Naive thymus-derived CD4-positive, alpha-beta T cell (primary cell): ENCODE data around the gene RBM39. TPM values are rescaled to one million over a fixed set of nuclear protein-coding genes. Genes with fewer than 3 reads are reported as not detected.
"Not testable (repeated sequence)": the region's sequence is repeated elsewhere in the genome, so short reads cannot be mapped to it uniquely, and the experiment has no call there.

Experiments used
- ATAC-seq: fragments of 150-1000 bp; cut with Tn5 transposase; 2 replicates; pipeline ENCODE4 v1.10.0; 2021; ENCODE audit warnings: mild to moderate bottlenecking, moderate library complexity
- CTCF ChIA-PET: fragments of 350-600 bp; sonication (Branson Sonifier 250); formaldehyde crosslinking; loops from one replicate; lab custom pipeline; 2021; ENCODE audit warnings: antibody characterized with exemption; lab: Charles Lee
- POLR2A ChIA-PET: fragments of 350-600 bp; sonication (Branson Sonifier 250); formaldehyde crosslinking; loops from one replicate; lab custom pipeline; 2021; ENCODE audit warnings: antibody characterized with exemption, inconsistent platforms; lab: Charles Lee
- DNase-seq, 9 donors: peaks; one replicate each; pipeline versions ENCODE4 v3.0.0 to v3.0.0-alpha.2; 2020 to 2022; ENCODE audit warnings: mixed read lengths in 1 of 9
- H3K27ac ChIP-seq: one replicate; pipeline ENCODE4 v1.7.0; 2013; ENCODE audit warnings: mild to moderate bottlenecking, low read depth, low read length, moderate library complexity
- H3K27me3 ChIP-seq, 2 donors: one replicate each; pipeline ENCODE4 v1.7.0; 2013; ENCODE audit warnings: low read length in 2 of 2, mild to moderate bottlenecking in 2 of 2, moderate library complexity in 2 of 2; ENCODE audit not compliant: control insufficient read depth in 2 of 2, insufficient read depth in 2 of 2
- H3K36me3 ChIP-seq, 3 experiments: 1 replicate in 2 of 3; 2 replicates in 1 of 3; pipeline ENCODE4 v1.7.0; 2013; ENCODE audit warnings: low read length in 3 of 3, mild to moderate bottlenecking in 3 of 3, moderate library complexity in 1 of 3; ENCODE audit not compliant: insufficient read depth in 3 of 3, control insufficient read depth in 2 of 3
- H3K4me1 ChIP-seq, 2 donors: one replicate each; pipeline ENCODE4 v1.7.0; 2013; ENCODE audit warnings: low read length in 2 of 2, mild to moderate bottlenecking in 2 of 2, moderate library complexity in 1 of 2; ENCODE audit not compliant: control insufficient read depth in 2 of 2, insufficient read depth in 2 of 2
- H3K4me3 ChIP-seq: 2 replicates; pipeline ENCODE4 v1.7.0; 2013; ENCODE audit warnings: mild to moderate bottlenecking, low read length
- H3K9me3 ChIP-seq, 3 experiments: 1 replicate in 2 of 3; 2 replicates in 1 of 3; pipeline ENCODE4 v1.7.0; 2013; ENCODE audit warnings: low read length in 3 of 3; ENCODE audit not compliant: control insufficient read depth in 2 of 3
- H3K27ac Mint-ChIP-seq, 9 donors: one replicate each; pipeline ENCODE4 v1.8.0; 2020 to 2022; ENCODE audit warnings: mixed read lengths in 9 of 9, mild to moderate bottlenecking in 8 of 9, moderate library complexity in 5 of 9, inconsistent platforms in 2 of 9
- H3K27me3 Mint-ChIP-seq, 5 donors: one replicate each; pipeline ENCODE4 v1.8.0; 2021 to 2022; ENCODE audit warnings: mixed read lengths in 5 of 5, mild to moderate bottlenecking in 1 of 5
- H3K36me3 Mint-ChIP-seq, 5 donors: one replicate each; pipeline ENCODE4 v1.8.0; 2020 to 2022; ENCODE audit warnings: mixed read lengths in 5 of 5, mild to moderate bottlenecking in 3 of 5, inconsistent platforms in 1 of 5
- H3K4me1 Mint-ChIP-seq, 7 donors: one replicate each; pipeline ENCODE4 v1.8.0; 2020 to 2022; ENCODE audit warnings: mixed read lengths in 7 of 7, mild to moderate bottlenecking in 3 of 7, inconsistent platforms in 1 of 7
- H3K4me3 Mint-ChIP-seq, 10 donors: one replicate each; pipeline ENCODE4 v1.8.0; 2020 to 2022; ENCODE audit warnings: mild to moderate bottlenecking in 10 of 10, mixed read lengths in 10 of 10, moderate library complexity in 6 of 10, inconsistent platforms in 2 of 10
- H3K9me3 Mint-ChIP-seq, 11 donors: one replicate each; pipeline ENCODE4 v1.8.0; 2020 to 2022; ENCODE audit warnings: mixed read lengths in 11 of 11, mild to moderate bottlenecking in 4 of 11, inconsistent platforms in 1 of 11, moderate library complexity in 1 of 11
- intact Hi-C, 2 donors: fragments of 100-400 bp; cut with micrococcal nuclease; formaldehyde crosslinking; loops; one replicate each; pipeline ENCODE4 v1.15.1; 2023
- polyA plus RNA-seq, 2 donors: library from polyadenylated mRNA; unstranded; fragments of 300-500 nt; fragmentation: Illumina TruSeq; gene quantifications; one replicate each; pipeline ENCODE4 v1.2.3, GENCODE V29; 2021
- total RNA-seq, 6 experiments: library from RNA in 5 of 6; stranded (reverse) in 5 of 6; gene quantifications; 1 replicate in 5 of 6; 2 replicates in 1 of 6; pipeline ENCODE4 v1.2.3 and lab custom pipeline; 2021 to 2026

RBM39 gene
- total and polyA plus RNA-seq, 7 experiments from 2014 or later = 100 to 1,041 (median 690) TPM

DNA sequence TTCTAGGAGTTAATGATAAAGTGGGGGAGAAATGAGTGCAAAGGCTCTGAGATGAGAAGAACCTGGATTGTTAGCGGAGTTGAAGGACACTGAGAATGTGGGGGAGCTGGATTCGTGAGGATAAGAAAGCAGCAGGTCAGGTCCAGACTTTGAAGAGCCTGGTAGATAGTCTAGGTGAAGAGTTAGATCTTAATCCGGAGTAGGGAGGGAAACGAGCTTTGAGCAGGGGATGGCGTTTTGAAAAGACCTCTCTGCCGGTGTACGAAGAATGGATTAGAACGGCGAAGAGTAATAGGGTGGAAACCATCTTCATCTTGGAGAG is 29.3 kb upstream of the RBM39 start:
- ATAC-seq = no peak
- Mint-ChIP-seq H3K4me3 (peak overlapping the region; percentile 63 to 96 (median 86)), H3K9me3 (peaks cover 0 to 6% (median 0%) of the 10 kb centered on the region in 11 donors), H3K4me1 (peaks cover 48 to 87% (median 72%) of the 10 kb centered on the region in 7 donors), H3K27ac (peak overlapping the region; percentile 96 to 100 (median 100)), H3K27me3 (no peaks in the 10 kb centered on the region), H3K36me3 (peaks cover 0 to 16% (median 7%) of the 10 kb centered on the region in 5 donors)
- H3K27me3 ChIP-seq = no peaks in the 10 kb centered on the region
- intact Hi-C loops = loop anchor here (1.0 to 10.0 kb wide), 6 partner anchors 29 to 316 kb away; partner anchors contain the start of genes CPNE1 (in 2 of the 2), RBM12 (in 2 of the 2), RBM39 (in 2 of the 2) and CEP250 (in 1 of the 2)
- DNase-seq = no peak
- peak overlapping the region; percentile 98 for H3K27ac ChIP-seq
- ChIA-PET CTCF (interaction anchor here (1.0 to 6.3 kb wide), 5 partner anchors 21 to 183 kb away, joined by 4 to 58 read pairs (median 4); partner anchors contain the start of genes RBM39 and SCAND1), POLR2A (interaction anchor here (0.6 to 18.2 kb wide), 20 partner anchors 10 to 281 kb away, joined by 3 to 733 read pairs (median 5); partner anchors contain the start of genes CPNE1, NFS1, RBM12 and RBM39)
- H3K4me3 ChIP-seq = peak overlapping the region; percentile 30
- peaks cover 73 to 78% of the 10 kb centered on the region in 2 donors for H3K4me1 ChIP-seq
- H3K36me3 ChIP-seq = peaks cover 0 to 7% (median 6%) of the 10 kb centered on the region in 3 experiments
- no peaks in the 10 kb centered on the region for H3K9me3 ChIP-seq

DNA sequence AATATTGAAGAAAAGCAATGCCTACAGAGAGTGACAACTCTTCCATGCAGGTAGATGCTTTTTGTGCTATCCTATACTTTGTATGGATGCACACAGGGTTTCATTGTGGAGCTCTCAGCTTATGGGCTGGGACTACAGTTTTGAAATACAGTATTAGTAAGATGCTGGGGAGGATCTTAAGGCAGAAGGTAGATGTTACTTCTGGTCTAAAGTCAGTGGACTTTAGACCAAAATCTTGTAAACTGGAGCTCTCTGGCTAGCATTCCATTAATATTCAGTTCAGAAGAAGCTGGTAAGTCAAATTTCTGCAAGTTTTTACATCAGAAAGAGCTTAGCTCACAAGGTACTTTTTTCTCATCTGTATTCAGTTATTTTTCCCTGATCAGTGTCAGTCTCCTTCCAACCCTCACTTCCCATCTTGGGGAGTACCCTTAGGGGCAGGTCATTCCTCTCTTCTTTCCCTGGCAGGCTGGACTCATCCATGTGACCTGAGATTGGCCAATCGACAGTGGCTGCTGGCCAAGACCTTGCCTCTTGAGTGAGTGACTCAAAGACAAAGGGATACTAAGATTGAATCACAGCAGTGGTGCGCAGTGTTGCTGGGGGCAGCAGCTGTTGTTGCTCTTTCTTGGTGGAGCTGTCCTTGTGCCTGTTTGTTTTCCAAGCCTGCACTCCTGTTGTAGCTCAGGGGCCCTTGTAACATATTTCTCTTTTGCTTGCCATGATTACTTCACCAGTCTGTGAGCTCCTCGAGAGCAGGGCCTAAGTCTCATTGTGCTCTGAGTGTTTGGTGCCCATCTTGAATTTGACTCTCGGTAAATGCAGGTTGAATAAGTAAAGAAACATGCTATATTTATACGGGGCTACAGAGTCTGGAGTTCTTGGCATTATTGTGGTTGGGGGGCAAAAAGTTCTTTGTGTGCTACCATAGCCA is 26.9 kb upstream of the RBM39 start:
- DNase-seq (peak in 2 of 9 donors; percentile 32 to 35), ATAC-seq (no peak)
- H3K4me3 Mint-ChIP-seq = peak overlapping the region; percentile 57 to 95 (median 88)
- Histone ChIP-seq H3K9me3 (no peaks in the 10 kb centered on the region), H3K27me3 (no peaks in the 10 kb centered on the region), H3K36me3 (no peaks in the 10 kb centered on the region), H3K4me1 (peaks cover 71 to 77% of the 10 kb centered on the region in 2 donors), H3K4me3 (peak overlapping the region; percentile 55), H3K27ac (peak overlapping the region; percentile 98)
- intact Hi-C loops = loop anchor here in 1 of 2 donors (2.0 kb wide), 1 partner anchor 226 kb away; the partner anchor contains the start of gene ERGIC3
- peaks cover 45 to 76% (median 63%) of the 10 kb centered on the region in 7 donors for H3K4me1 Mint-ChIP-seq
- H3K9me3 Mint-ChIP-seq = peaks cover 0 to 6% (median 0%) of the 10 kb centered on the region in 11 donors
- no peaks in the 10 kb centered on the region for H3K27me3 Mint-ChIP-seq
- peak overlapping the region; percentile 95 to 100 (median 99) for H3K27ac Mint-ChIP-seq
- CTCF ChIA-PET = interaction anchor here (0.6 to 6.3 kb wide), 4 partner anchors 26 to 185 kb away, joined by 3 to 58 read pairs (median 4); partner anchors contain the start of genes RBM39 and SCAND1
- H3K36me3 Mint-ChIP-seq = peaks cover 0 to 10% (median 0%) of the 10 kb centered on the region in 5 donors
- POLR2A ChIA-PET = interaction anchor here (0.9 to 18.2 kb wide), 10 partner anchors 8 to 185 kb away, joined by 3 to 733 read pairs (median 5); partner anchors contain the start of genes RBM39, ROMO1 and SCAND1

DNA sequence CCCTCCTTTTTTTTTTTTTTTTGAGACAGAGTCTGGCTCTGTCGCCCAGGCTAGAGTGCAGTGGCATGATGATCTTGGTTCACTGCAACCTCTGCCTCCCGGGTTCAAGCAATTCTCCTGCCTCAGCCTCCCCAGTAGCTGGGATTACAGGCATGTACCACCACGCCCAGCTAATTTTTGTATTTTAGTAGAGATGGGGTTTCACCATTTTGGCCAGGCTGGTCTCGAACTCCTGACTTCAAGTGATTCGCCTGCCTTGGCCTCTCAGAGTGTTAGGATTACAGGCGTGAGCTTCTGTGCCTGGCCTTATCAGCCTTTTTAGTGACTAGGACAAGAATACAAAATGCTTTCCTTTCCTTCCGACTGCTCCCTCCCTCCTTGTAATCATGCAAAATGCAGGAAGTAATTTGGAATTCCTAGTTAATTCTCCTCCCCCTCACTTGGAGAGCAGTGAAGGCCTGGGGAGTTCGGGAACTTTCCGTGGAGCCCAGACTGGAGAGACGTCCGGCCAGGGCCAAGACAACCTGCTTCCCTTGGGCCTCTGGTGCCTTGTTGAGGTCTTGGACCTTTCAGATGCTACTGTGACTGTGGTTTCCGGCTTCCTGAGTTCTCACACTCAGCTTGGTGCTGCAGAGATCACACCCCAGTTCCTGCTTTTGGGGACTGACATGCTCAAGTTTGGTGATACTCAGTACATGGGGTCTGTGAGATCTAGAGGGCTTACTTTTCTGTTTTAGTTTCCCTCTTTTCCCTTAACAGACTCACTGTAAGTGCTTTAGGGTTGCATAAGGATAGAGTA is 25.8 kb upstream of the RBM39 start:
- H3K4me1 ChIP-seq = peaks cover 63 to 66% of the 10 kb centered on the region in 2 donors
- H3K4me1 Mint-ChIP-seq = peaks cover 34 to 65% (median 52%) of the 10 kb centered on the region in 7 donors
- peak overlapping the region; percentile 80 to 95 (median 91) for H3K4me3 Mint-ChIP-seq
- H3K36me3 Mint-ChIP-seq = peaks cover 0 to 6% (median 0%) of the 10 kb centered on the region in 5 donors
- ChIA-PET POLR2A (interaction anchor here (0.8 to 18.2 kb wide), 12 partner anchors 9 to 186 kb away, joined by 3 to 733 read pairs (median 4); partner anchors contain the start of genes RBM39, ROMO1 and SCAND1), CTCF (interaction anchor here (0.5 to 6.3 kb wide), 4 partner anchors 9 to 186 kb away, joined by 3 to 58 read pairs (median 4); partner anchors contain the start of genes RBM39 and SCAND1)
- peak; percentile 36 to 79 (median 75) for DNase-seq
- peak overlapping the region; percentile 95 to 100 (median 99) for H3K27ac Mint-ChIP-seq
- peak overlapping the region; percentile 55 for H3K4me3 ChIP-seq
- H3K27me3 ChIP-seq = no peaks in the 10 kb centered on the region
- ATAC-seq = peak; percentile 33
- H3K27ac ChIP-seq = peak overlapping the region; percentile 98
- peaks cover 0 to 6% (median 0%) of the 10 kb centered on the region in 11 donors for H3K9me3 Mint-ChIP-seq
- intact Hi-C loops = loop anchor here in 1 of 2 donors (2.0 kb wide), 1 partner anchor 225 kb away; the partner anchor contains the start of gene ERGIC3
- H3K9me3 ChIP-seq = no peaks in the 10 kb centered on the region
- no peaks in the 10 kb centered on the region for H3K36me3 ChIP-seq
- no peaks in the 10 kb centered on the region for H3K27me3 Mint-ChIP-seq

DNA sequence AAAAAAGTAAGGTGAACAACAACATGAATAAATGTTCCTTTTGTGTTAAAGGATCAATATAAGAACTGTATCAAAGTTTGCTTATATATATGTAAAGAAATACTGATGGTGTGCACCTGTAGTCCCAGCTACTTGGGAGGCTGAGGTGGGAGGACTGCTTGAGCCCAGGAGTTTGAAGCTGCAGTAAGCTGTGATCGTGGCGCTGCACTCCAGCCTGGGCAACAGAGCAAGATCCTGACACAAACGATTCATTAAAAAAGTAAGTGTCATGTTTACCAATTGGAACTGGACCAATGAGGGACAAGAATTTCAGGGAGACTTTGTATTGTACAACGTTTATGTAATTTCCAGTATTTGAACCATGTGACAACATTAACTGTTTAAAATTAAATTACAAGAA is 24.8 kb upstream of the RBM39 start:
- intact Hi-C loops = no loop called here
- peaks cover 57 to 63% of the 10 kb centered on the region in 2 donors for H3K4me1 ChIP-seq
- Mint-ChIP-seq H3K27ac (peak overlapping the region; percentile 42 to 100 (median 99)), H3K36me3 (peaks cover 0 to 6% (median 0%) of the 10 kb centered on the region in 5 donors), H3K9me3 (peaks cover 0 to 6% (median 0%) of the 10 kb centered on the region in 11 donors), H3K27me3 (peaks cover 0 to 3% (median 0%) of the 10 kb centered on the region in 5 donors), H3K4me3 (peak overlapping the region in 5 of 10 donors; percentile 44 to 95 (median 80)), H3K4me1 (peaks cover 33 to 68% (median 56%) of the 10 kb centered on the region in 7 donors)
- DNase-seq (no peak), ATAC-seq (no peak)
- H3K9me3 ChIP-seq = no peaks in the 10 kb centered on the region
- no peak overlapping the region for H3K4me3 ChIP-seq
- H3K27ac ChIP-seq = peak overlapping the region; percentile 98
- CTCF ChIA-PET = no interaction called here
- no peaks in the 10 kb centered on the region for H3K36me3 ChIP-seq
- no peaks in the 10 kb centered on the region for H3K27me3 ChIP-seq
- POLR2A ChIA-PET = interaction anchor here (0.9 to 18.2 kb wide), 2 partner anchors 15 to 26 kb away, joined by 3 to 733 read pairs; partner anchors contain the start of gene RBM39

DNA sequence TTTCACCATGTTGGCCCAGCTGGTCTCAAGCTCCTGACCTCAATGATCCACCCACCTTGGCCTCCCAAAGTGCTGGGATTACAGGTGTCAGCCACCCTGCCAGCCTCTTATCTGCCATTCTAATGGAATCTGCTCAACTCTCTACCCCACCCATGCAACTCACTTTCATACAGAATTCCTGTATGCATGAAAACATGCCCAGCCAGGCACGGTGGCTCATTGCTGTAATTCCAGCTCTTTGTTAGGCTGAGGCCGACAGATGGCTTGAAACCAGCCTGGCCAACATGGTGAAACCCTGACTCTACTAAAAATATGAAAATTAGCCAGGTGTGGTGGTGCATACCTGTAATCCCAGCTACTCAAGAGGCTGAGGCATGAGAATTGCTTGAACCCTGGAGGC is 22.9 kb upstream of the RBM39 start:
- H3K27me3 Mint-ChIP-seq, H3K4me3 ChIP-seq, H3K9me3 Mint-ChIP-seq, H3K36me3 ChIP-seq, H3K36me3 Mint-ChIP-seq, H3K9me3 ChIP-seq, H3K27me3 ChIP-seq, DNase-seq, ATAC-seq, intact Hi-C loops: not testable (repeated sequence)
- ChIA-PET POLR2A (interaction anchor here (18.2 kb wide), 1 partner anchor 24 kb away, joined by 733 read pairs; the partner anchor contains the start of gene RBM39), CTCF (interaction anchor here (1.0 kb wide), 1 partner anchor 22 kb away, joined by 3 read pairs; no protein-coding TSS in a partner anchor)
- Histone ChIP-seq H3K27ac (peak overlapping the region; percentile 42), H3K4me1 (peaks cover 42 to 46% of the 10 kb centered on the region in 2 donors)
- Mint-ChIP-seq H3K27ac (peak overlapping the region in 7 of 9 donors; percentile 26 to 100 (median 62)), H3K4me3 (peak overlapping the region in 2 of 10 donors; percentile 25 to 28), H3K4me1 (peaks cover 24 to 55% (median 47%) of the 10 kb centered on the region in 7 donors)
